Astrocyte of the cerebellum (primary cell): ENCODE measurements around the gene ALG14.

ENCODE experiments used
- DNase-seq: peaks from one replicate; pipeline ENCODE4 v3.0.0-alpha.2; 2011; ENCODE audit warnings: low read depth
- H3K4me3 ChIP-seq: 2 replicates; pipeline ENCODE4 v1.5.1; 2011; ENCODE audit warnings: mild to moderate bottlenecking, low read depth, low read length, moderate library complexity
- CTCF ChIP-seq: IDR thresholded peaks from 2 replicates; pipeline ENCODE4 v1.5.1; 2012; ENCODE audit warnings: low read length, low read depth, moderate library complexity, mild to moderate bottlenecking; ENCODE audit errors: missing control alignments
- in situ Hi-C: cut with HindIII; loops from 2 replicates; pipeline ENCODE4 v1.10.0; 2017; ENCODE audit warnings: low sequenced_read_pairs

ALG14 gene

GRCh38 chr1:95080446-95080845 lies 7.7 kb upstream of the ALG14 start:
- no peak for TF ChIP-seq CTCF
- H3K4me3 ChIP-seq = no peak overlapping the region
- in situ Hi-C loops = loop anchor here (5.0 kb wide), 1 partner anchor 147 kb away; no protein-coding TSS in a partner anchor
- no peak for DNase-seq

GRCh38 chr1:95076034-95076433 lies 3.3 kb upstream of the ALG14 start:
- in situ Hi-C loops = loop anchor here (5.0 kb wide), 1 partner anchor 51 kb away; no protein-coding TSS in a partner anchor
- H3K4me3 ChIP-seq = no peak overlapping the region
- no peak for DNase-seq
- no peak for TF ChIP-seq CTCF

- in situ Hi-C loops = no loop called here
- peak overlapping the region; percentile 82 for H3K4me3 ChIP-seq
- TF ChIP-seq CTCF = no peak
- DNase-seq = no peak
These were observed 695 bp upstream of the ALG14 start for GRCh38 chr1:95073446-95073845.

GRCh38 chr1:95072117-95072516 lies 634 bp downstream of the ALG14 start:
- in situ Hi-C loops = no loop called here
- DNase-seq = no peak
- H3K4me3 ChIP-seq = peak overlapping the region; percentile 82
- TF ChIP-seq CTCF = no peak

GRCh38 chr1:95071539-95071938 lies 1.2 kb downstream of the ALG14 start:
- in situ Hi-C loops = no loop called here
- no peak for DNase-seq
- H3K4me3 ChIP-seq = no peak overlapping the region
- TF ChIP-seq CTCF = no peak

- in situ Hi-C loops = no loop called here
- no peak overlapping the region for H3K4me3 ChIP-seq
- DNase-seq = no peak
- TF ChIP-seq CTCF = no peak
These were observed 3.0 kb downstream of the ALG14 start for GRCh38 chr1:95069710-95070093.
